Measurements from ENCODE around the gene ALPK3.

ALPK3 gene

DNA sequence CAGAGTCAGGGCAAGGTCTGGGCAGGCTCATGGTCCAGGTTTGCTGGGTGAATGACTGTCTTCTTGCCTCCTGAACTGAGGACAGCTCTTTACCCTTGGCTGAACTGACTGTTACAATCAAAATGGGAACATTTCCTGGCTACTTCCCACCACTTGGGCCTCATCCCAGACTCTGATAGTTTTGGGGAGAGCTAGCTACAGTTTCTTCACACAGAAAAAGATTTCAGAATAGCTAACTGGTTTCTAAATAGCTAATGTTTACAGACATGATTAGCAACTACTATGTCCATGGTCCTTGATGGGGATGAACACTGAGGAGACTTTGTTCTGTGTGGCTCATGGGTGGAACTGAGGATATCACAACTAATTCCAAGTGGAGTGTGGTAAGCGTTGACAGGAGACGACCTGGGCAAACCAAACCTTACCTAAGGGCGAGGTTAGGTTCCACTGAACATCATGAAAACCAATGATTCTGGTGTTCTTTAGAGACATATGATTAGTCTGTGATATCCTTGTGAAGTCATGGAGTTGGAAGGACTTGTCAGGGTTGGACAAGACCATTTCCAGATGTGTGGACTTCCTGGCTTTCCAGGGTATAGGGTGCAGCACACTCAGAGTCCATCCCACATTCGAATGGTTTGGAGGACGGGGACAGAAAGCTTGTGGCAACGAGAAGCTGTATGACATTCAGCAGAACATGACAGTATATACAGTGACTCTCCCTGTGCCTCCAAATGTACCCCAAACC, 7.3 kb downstream of the ALPK3 start:
- H3K9me3 ChIP-seq (ENCODE audit: control insufficient read depth, insufficient read depth, low read length), result no peaks in the 10 kb centered on the region
- H3K9ac ChIP-seq (ENCODE audit: low read depth, low read length), result no peak overlapping the region
- H3K36me3 ChIP-seq (ENCODE audit: control insufficient read depth, insufficient read depth, low read length), result peaks cover 9% of the 10 kb centered on the region; the same call in 1 of the 2 replicates
- H3K27me3 ChIP-seq (ENCODE audit: control insufficient read depth, insufficient read depth, low read length), result no peaks in the 10 kb centered on the region
- H3K4me3 ChIP-seq (ENCODE audit: low read depth, low read length), result no peak overlapping the region
- H3K4me1 ChIP-seq (ENCODE audit: control insufficient read depth, insufficient read depth, low read length), result peaks cover 16% of the 10 kb centered on the region; the same call in 1 of the 2 replicates
- H3K27ac ChIP-seq (ENCODE audit: low read depth, low read length), result no peak overlapping the region

DNA sequence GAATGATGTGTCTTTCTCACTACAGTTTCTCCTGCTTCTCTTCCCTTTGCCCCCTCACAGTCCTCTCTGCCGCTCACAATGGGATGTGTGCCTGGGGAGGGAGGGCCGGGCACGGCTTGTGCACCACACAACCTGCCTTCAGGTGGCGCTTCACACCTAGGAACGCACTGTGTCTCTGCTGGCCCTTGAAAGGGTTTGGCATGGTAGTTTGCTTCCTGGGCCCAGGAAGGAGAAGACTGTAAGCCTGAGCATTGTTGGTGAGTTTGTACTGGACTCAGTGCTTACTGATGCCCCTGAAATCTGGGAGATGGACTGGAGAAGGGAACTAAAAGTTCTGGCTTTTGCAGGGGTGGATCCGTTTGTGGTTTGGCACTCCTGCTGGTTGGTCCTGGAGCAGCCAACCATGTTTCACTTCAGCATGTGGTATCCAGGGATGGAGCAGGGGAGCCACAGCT, 9.2 kb downstream of the ALPK3 start:
- no peaks in the 10 kb centered on the region for H3K9me3 ChIP-seq (ENCODE audit: control insufficient read depth, insufficient read depth, low read length)
- H3K9ac ChIP-seq (ENCODE audit: low read depth, low read length), result no peak overlapping the region
- H3K27ac ChIP-seq (ENCODE audit: low read depth, low read length), result no peak overlapping the region
- peaks cover 9% of the 10 kb centered on the region; the same call in 1 of the 2 replicates for H3K36me3 ChIP-seq (ENCODE audit: control insufficient read depth, insufficient read depth, low read length)
- no peak overlapping the region for H3K4me3 ChIP-seq (ENCODE audit: low read depth, low read length)
- H3K27me3 ChIP-seq (ENCODE audit: control insufficient read depth, insufficient read depth, low read length), result no peaks in the 10 kb centered on the region
- peaks cover 15% of the 10 kb centered on the region; the same call in 1 of the 2 replicates for H3K4me1 ChIP-seq (ENCODE audit: control insufficient read depth, insufficient read depth, low read length)

DNA sequence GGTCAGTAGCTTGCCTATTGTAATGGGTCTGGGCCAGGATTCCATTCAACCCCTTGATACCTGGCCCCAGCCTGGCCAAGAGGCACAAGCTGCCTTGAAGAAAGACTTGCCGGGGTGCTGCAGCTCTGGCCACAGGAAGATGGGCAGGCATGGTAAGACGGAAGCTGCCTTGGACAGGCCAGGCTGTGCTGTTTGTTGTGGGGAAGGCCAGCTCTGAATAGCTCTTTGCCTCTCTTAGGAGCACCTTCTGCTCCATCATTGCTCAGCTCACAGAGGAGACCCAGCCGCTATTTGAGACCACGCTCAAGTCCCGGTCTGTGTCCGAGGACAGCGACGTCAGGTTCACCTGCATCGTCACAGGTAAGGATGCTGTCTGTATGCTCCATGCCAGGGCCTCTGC, 10.1 kb downstream of the ALPK3 start:
- no peak overlapping the region for H3K27ac ChIP-seq (ENCODE audit: low read depth, low read length)
- peaks cover 9% of the 10 kb centered on the region; the same call in 1 of the 2 replicates for H3K36me3 ChIP-seq (ENCODE audit: control insufficient read depth, insufficient read depth, low read length)
- no peak overlapping the region for H3K9ac ChIP-seq (ENCODE audit: low read depth, low read length)
- no peaks in the 10 kb centered on the region for H3K9me3 ChIP-seq (ENCODE audit: control insufficient read depth, insufficient read depth, low read length)
- no peak overlapping the region for H3K4me3 ChIP-seq (ENCODE audit: low read depth, low read length)
- no peaks in the 10 kb centered on the region for H3K27me3 ChIP-seq (ENCODE audit: control insufficient read depth, insufficient read depth, low read length)
- peaks cover 10% of the 10 kb centered on the region; the same call in 1 of the 2 replicates for H3K4me1 ChIP-seq (ENCODE audit: control insufficient read depth, insufficient read depth, low read length)

GRCh38 chr15:84828086-84828908, 11.1 kb downstream of the ALPK3 start:
- Histone ChIP-seq H3K9me3 (ENCODE audit: control insufficient read depth, insufficient read depth, low read length) (no peaks in the 10 kb centered on the region), H3K4me1 (ENCODE audit: control insufficient read depth, insufficient read depth, low read length) (peaks cover 6% of the 10 kb centered on the region; the same call in 1 of the 2 replicates), H3K27me3 (ENCODE audit: control insufficient read depth, insufficient read depth, low read length) (no peaks in the 10 kb centered on the region), H3K4me3 (ENCODE audit: low read depth, low read length) (no peak overlapping the region), H3K27ac (ENCODE audit: low read depth, low read length) (no peak overlapping the region), H3K36me3 (ENCODE audit: control insufficient read depth, insufficient read depth, low read length) (peaks cover 9% of the 10 kb centered on the region; the same call in 1 of the 2 replicates), H3K9ac (ENCODE audit: low read depth, low read length) (no peak overlapping the region)

GRCh38 chr15:84829428-84829827, 12.3 kb downstream of the ALPK3 start:
- Histone ChIP-seq H3K4me3 (ENCODE audit: low read depth, low read length) (no peak overlapping the region), H3K4me1 (ENCODE audit: control insufficient read depth, insufficient read depth, low read length) (peaks cover 6% of the 10 kb centered on the region; the same call in 1 of the 2 replicates), H3K27me3 (ENCODE audit: control insufficient read depth, insufficient read depth, low read length) (no peaks in the 10 kb centered on the region), H3K9me3 (ENCODE audit: control insufficient read depth, insufficient read depth, low read length) (no peaks in the 10 kb centered on the region), H3K9ac (ENCODE audit: low read depth, low read length) (no peak overlapping the region), H3K27ac (ENCODE audit: low read depth, low read length) (no peak overlapping the region), H3K36me3 (ENCODE audit: control insufficient read depth, insufficient read depth, low read length) (peaks cover 6% of the 10 kb centered on the region; the same call in 1 of the 2 replicates)

DNA sequence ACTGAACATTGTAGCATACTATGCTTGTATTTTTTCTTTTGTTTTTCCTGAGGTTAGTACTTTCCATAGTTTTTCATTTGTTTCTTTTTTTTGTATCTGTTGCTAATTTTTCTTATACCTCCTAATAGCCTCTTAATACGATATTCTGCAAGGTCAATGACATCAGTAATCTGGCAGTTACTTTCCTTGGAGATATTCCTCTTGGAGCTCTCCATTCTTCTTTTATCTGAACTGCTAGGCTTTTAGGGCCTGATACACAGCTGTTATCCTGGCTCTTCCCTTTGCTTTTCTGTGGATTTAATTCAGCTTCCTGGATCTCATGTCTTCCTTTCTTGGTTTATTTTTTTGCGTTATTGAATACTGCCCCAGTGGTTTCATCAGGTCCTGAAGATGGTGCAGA, 12.9 kb downstream of the ALPK3 start:
- H3K27me3 ChIP-seq (ENCODE audit: control insufficient read depth, insufficient read depth, low read length), result no peaks in the 10 kb centered on the region
- H3K27ac ChIP-seq (ENCODE audit: low read depth, low read length), result no peak overlapping the region
- H3K36me3 ChIP-seq (ENCODE audit: control insufficient read depth, insufficient read depth, low read length), result peaks cover 6% of the 10 kb centered on the region; the same call in 1 of the 2 replicates
- H3K4me1 ChIP-seq (ENCODE audit: control insufficient read depth, insufficient read depth, low read length), result peaks cover 6% of the 10 kb centered on the region; the same call in 1 of the 2 replicates
- H3K9ac ChIP-seq (ENCODE audit: low read depth, low read length), result no peak overlapping the region
- H3K9me3 ChIP-seq (ENCODE audit: control insufficient read depth, insufficient read depth, low read length), result no peaks in the 10 kb centered on the region
- no peak overlapping the region for H3K4me3 ChIP-seq (ENCODE audit: low read depth, low read length)

- Histone ChIP-seq H3K27ac (ENCODE audit: low read depth, low read length) (no peak overlapping the region), H3K27me3 (ENCODE audit: control insufficient read depth, insufficient read depth, low read length) (no peaks in the 10 kb centered on the region), H3K9ac (ENCODE audit: low read depth, low read length) (no peak overlapping the region), H3K4me1 (ENCODE audit: control insufficient read depth, insufficient read depth, low read length) (peaks cover 6% of the 10 kb centered on the region; the same call in 1 of the 2 replicates), H3K4me3 (ENCODE audit: low read depth, low read length) (no peak overlapping the region), H3K9me3 (ENCODE audit: control insufficient read depth, insufficient read depth, low read length) (no peaks in the 10 kb centered on the region), H3K36me3 (ENCODE audit: control insufficient read depth, insufficient read depth, low read length) (peaks cover 6% of the 10 kb centered on the region; the same call in 1 of the 2 replicates)
Observed at GRCh38 chr15:84831028-84831427, 13.9 kb downstream of the ALPK3 start.

- no peak overlapping the region for H3K4me3 ChIP-seq (ENCODE audit: low read depth, low read length)
- no peaks in the 10 kb centered on the region for H3K27me3 ChIP-seq (ENCODE audit: control insufficient read depth, insufficient read depth, low read length)
- peaks cover 6% of the 10 kb centered on the region; the same call in 1 of the 2 replicates for H3K4me1 ChIP-seq (ENCODE audit: control insufficient read depth, insufficient read depth, low read length)
- no peak overlapping the region for H3K9ac ChIP-seq (ENCODE audit: low read depth, low read length)
- H3K36me3 ChIP-seq (ENCODE audit: control insufficient read depth, insufficient read depth, low read length), result peaks cover 6% of the 10 kb centered on the region; the same call in 1 of the 2 replicates
- no peaks in the 10 kb centered on the region for H3K9me3 ChIP-seq (ENCODE audit: control insufficient read depth, insufficient read depth, low read length)
- H3K27ac ChIP-seq (ENCODE audit: low read depth, low read length), result no peak overlapping the region
Observed at GRCh38 chr15:84831613-84832012, 14.5 kb downstream of the ALPK3 start.

GRCh38 chr15:84832448-84833040, 15.4 kb downstream of the ALPK3 start:
- peaks cover 3% of the 10 kb centered on the region; the same call in 1 of the 2 replicates for H3K36me3 ChIP-seq (ENCODE audit: control insufficient read depth, insufficient read depth, low read length)
- no peaks in the 10 kb centered on the region for H3K27me3 ChIP-seq (ENCODE audit: control insufficient read depth, insufficient read depth, low read length)
- H3K9me3 ChIP-seq (ENCODE audit: control insufficient read depth, insufficient read depth, low read length), result no peaks in the 10 kb centered on the region
- no peak overlapping the region for H3K9ac ChIP-seq (ENCODE audit: low read depth, low read length)
- peaks cover 6% of the 10 kb centered on the region; the same call in 1 of the 2 replicates for H3K4me1 ChIP-seq (ENCODE audit: control insufficient read depth, insufficient read depth, low read length)
- H3K27ac ChIP-seq (ENCODE audit: low read depth, low read length), result no peak overlapping the region
- H3K4me3 ChIP-seq (ENCODE audit: low read depth, low read length), result no peak overlapping the region

GRCh38 chr15:84833447-84834228, 16.5 kb downstream of the ALPK3 start:
- no peak overlapping the region for H3K4me3 ChIP-seq (ENCODE audit: low read depth, low read length)
- H3K27ac ChIP-seq (ENCODE audit: low read depth, low read length), result no peak overlapping the region
- no peak overlapping the region for H3K9ac ChIP-seq (ENCODE audit: low read depth, low read length)
- no peaks in the 10 kb centered on the region for H3K27me3 ChIP-seq (ENCODE audit: control insufficient read depth, insufficient read depth, low read length)
- H3K36me3 ChIP-seq (ENCODE audit: control insufficient read depth, insufficient read depth, low read length), result no peaks in the 10 kb centered on the region
- H3K9me3 ChIP-seq (ENCODE audit: control insufficient read depth, insufficient read depth, low read length), result no peaks in the 10 kb centered on the region
- H3K4me1 ChIP-seq (ENCODE audit: control insufficient read depth, insufficient read depth, low read length), result peaks cover under 1% of the 10 kb centered on the region; the same call in 1 of the 2 replicates
